ENCODE results near the gene DDRGK1.

GRCh38 chr20:3141757-3142156 is 62.7 kb downstream of the DDRGK1 start:
- TF ChIP-seq GATA2 (IDR thresholded peaks at IDR 0.05; ENCODE audit: low read depth, low read length): no peak
- no peak for TF ChIP-seq GATA3 (IDR thresholded peaks at IDR 0.05; ENCODE audit: low read depth, low read length)
